HEK293 (cell line): Measurements from ENCODE around the gene SLC18A3.

Experiments used
- CTCF ChIA-PET: fragments of 350-600 bp; formaldehyde crosslinking; extraction: SDS; loops from one replicate; lab custom pipeline; 2021; ENCODE audit warnings: antibody characterized with exemption; lab: Yijun Ruan, JAX
- POLR2A ChIA-PET: fragments of 300-600 bp; formaldehyde crosslinking; extraction: SDS; loops from one replicate; lab custom pipeline; 2020; ENCODE audit warnings: antibody characterized with exemption, inconsistent platforms; lab: Yijun Ruan, JAX
- H3K27ac ChIP-seq: fragments of 200-500 bp; sonication (Bioruptor generic); 2 replicates; pipeline ENCODE4 v1.5.1; 2014; ENCODE audit warnings: low read depth, low read length, control low read depth, inconsistent platforms; ENCODE audit errors: extremely low read depth
- H3K36me3 ChIP-seq, 2 experiments: fragments of 200-500 bp in 1 of 2; sonication (Bioruptor generic) in 1 of 2; 1 replicate in 1 of 2; 2 replicates in 1 of 2; pipeline ENCODE4 v1.5.1; 2014 to 2017; ENCODE audit warnings: inconsistent platforms in 2 of 2, low read length in 2 of 2; ENCODE audit not compliant: control insufficient read depth in 2 of 2, insufficient read depth in 1 of 2
- H3K4me1 ChIP-seq: fragments of 200-500 bp; sonication (Bioruptor generic); 2 replicates; pipeline ENCODE4 v1.5.1; 2014; ENCODE audit warnings: mild to moderate bottlenecking, low read length, inconsistent platforms; ENCODE audit not compliant: control insufficient read depth, insufficient read depth
- H3K4me3 ChIP-seq: 2 replicates; pipeline ENCODE4 v1.5.1; 2011; ENCODE audit warnings: low read depth, mild to moderate bottlenecking, control low read depth, low read length, moderate library complexity
- H3K9me3 ChIP-seq: fragments of 200-500 bp; sonication (Bioruptor generic); 2 replicates; pipeline ENCODE4 v1.5.1; 2014; ENCODE audit warnings: low read depth, low read length, inconsistent platforms; ENCODE audit not compliant: control insufficient read depth, insufficient read depth
- EGR2 ChIP-seq: fragments of 450-650 bp; formaldehyde crosslinking; IDR thresholded peaks from 2 replicates; pipeline ENCODE4 v1.5.1; 2016; ENCODE audit warnings: low read depth, missing biosample characterization, missing genetic modification characterization
- HOXD13 ChIP-seq: sonication (generic); formaldehyde crosslinking; IDR thresholded peaks from 2 replicates; pipeline ENCODE4 v1.8.0; 2022; ENCODE audit warnings: missing genetic modification reagents, borderline replicate concordance
- PBX3 ChIP-seq: sonication (generic); formaldehyde crosslinking; IDR thresholded peaks from 2 replicates; pipeline ENCODE4 v1.8.1; 2022; ENCODE audit warnings: mild to moderate bottlenecking, moderate library complexity, missing genetic modification reagents
- SCRT2 ChIP-seq: fragments of 450-650 bp; formaldehyde crosslinking; IDR thresholded peaks from 2 replicates; pipeline ENCODE4 v1.5.1; 2016; ENCODE audit warnings: missing biosample characterization, missing genetic modification characterization
- YY1 ChIP-seq: fragments of 450-650 bp; formaldehyde crosslinking; IDR thresholded peaks from 2 replicates; pipeline ENCODE4 v1.5.1; 2018; ENCODE audit warnings: missing biosample characterization, missing genetic modification characterization
- ZNF132 ChIP-seq: fragments of 450-650 bp; formaldehyde crosslinking; IDR thresholded peaks from 2 replicates; pipeline ENCODE4 v1.5.1; 2017; ENCODE audit warnings: missing biosample characterization, missing genetic modification characterization, borderline replicate concordance
- ZNF133 ChIP-seq: fragments of 450-650 bp; formaldehyde crosslinking; IDR thresholded peaks from 2 replicates; pipeline ENCODE4 v1.5.1; 2016; ENCODE audit warnings: missing biosample characterization, missing genetic modification characterization
- ZNF138 ChIP-seq: fragments of 450-650 bp; formaldehyde crosslinking; IDR thresholded peaks from 2 replicates; pipeline ENCODE4 v1.5.1; 2016; ENCODE audit warnings: missing biosample characterization, missing genetic modification characterization, borderline replicate concordance
- ZNF148 ChIP-seq: fragments of 450-650 bp; formaldehyde crosslinking; IDR thresholded peaks from 2 replicates; pipeline ENCODE4 v1.5.0; 2017; ENCODE audit warnings: missing biosample characterization, missing genetic modification characterization, borderline replicate concordance
- ZNF175 ChIP-seq: fragments of 450-650 bp; formaldehyde crosslinking; IDR thresholded peaks from 2 replicates; pipeline ENCODE4 v1.5.1; 2016; ENCODE audit warnings: missing biosample characterization, missing genetic modification characterization
- ZNF214 ChIP-seq: fragments of 450-650 bp; formaldehyde crosslinking; IDR thresholded peaks from 2 replicates; pipeline ENCODE4 v1.5.1; 2017; ENCODE audit warnings: missing biosample characterization, mild to moderate bottlenecking, missing genetic modification characterization, borderline replicate concordance
- ZNF221 ChIP-seq: fragments of 450-650 bp; formaldehyde crosslinking; IDR thresholded peaks from 2 replicates; pipeline ENCODE4 v1.5.1; 2017; ENCODE audit warnings: missing biosample characterization, missing genetic modification characterization, borderline replicate concordance
- ZNF324 ChIP-seq: fragments of 450-650 bp; formaldehyde crosslinking; IDR thresholded peaks from 2 replicates; pipeline ENCODE4 v1.5.1; 2016; ENCODE audit warnings: missing biosample characterization, missing genetic modification characterization
- ZNF354C ChIP-seq: fragments of 450-650 bp; formaldehyde crosslinking; IDR thresholded peaks from 2 replicates; pipeline ENCODE4 v1.5.1; 2016; ENCODE audit warnings: missing biosample characterization, missing genetic modification characterization, low read depth, borderline replicate concordance
- ZNF510 ChIP-seq: fragments of 450-650 bp; formaldehyde crosslinking; IDR thresholded peaks from 2 replicates; pipeline ENCODE4 v1.5.1; 2018; ENCODE audit warnings: mild to moderate bottlenecking, missing genetic modification characterization, missing biosample characterization; ENCODE audit not compliant: insufficient replicate concordance
- ZNF529 ChIP-seq: fragments of 450-650 bp; formaldehyde crosslinking; IDR thresholded peaks from 2 replicates; pipeline ENCODE4 v1.5.1; 2017; ENCODE audit warnings: missing genetic modification characterization, missing biosample characterization; ENCODE audit not compliant: insufficient replicate concordance
- ZNF530 ChIP-seq: fragments of 450-650 bp; formaldehyde crosslinking; IDR thresholded peaks from 2 replicates; pipeline ENCODE4 v1.5.1; 2016; ENCODE audit warnings: low read depth, missing biosample characterization, missing genetic modification characterization
- ZNF704 ChIP-seq: fragments of 450-650 bp; formaldehyde crosslinking; IDR thresholded peaks from 2 replicates; pipeline ENCODE4 v1.5.1; 2016; ENCODE audit warnings: missing biosample characterization, missing genetic modification characterization
- ZNF768 ChIP-seq: fragments of 450-650 bp; formaldehyde crosslinking; IDR thresholded peaks from 2 replicates; pipeline ENCODE4 v1.5.1; 2018; ENCODE audit warnings: missing biosample characterization, mild to moderate bottlenecking, missing genetic modification characterization
- ZNF776 ChIP-seq: fragments of 450-650 bp; formaldehyde crosslinking; IDR thresholded peaks from 2 replicates; pipeline ENCODE4 v1.5.0; 2017; ENCODE audit warnings: missing biosample characterization, missing genetic modification characterization, borderline replicate concordance
- ZNF777 ChIP-seq: fragments of 450-650 bp; formaldehyde crosslinking; IDR thresholded peaks from 2 replicates; pipeline ENCODE4 v1.5.1; 2017; ENCODE audit warnings: missing biosample characterization, missing genetic modification characterization, borderline replicate concordance
- ZXDB ChIP-seq: fragments of 450-650 bp; formaldehyde crosslinking; IDR thresholded peaks from 2 replicates; pipeline ENCODE4 v1.5.1; 2016; ENCODE audit warnings: missing biosample characterization, missing genetic modification characterization
- TF ChIP-seq, protein P1 (sequence below): fragments of 450-650 bp; formaldehyde crosslinking; IDR thresholded peaks from 2 replicates; pipeline ENCODE4 v1.5.1; 2016; ENCODE audit warnings: missing biosample characterization, missing genetic modification characterization

Gene SLC18A3

GRCh38 chr10:49579621-49580020 is 30.5 kb upstream of the SLC18A3 start (continued):
- TF ChIP-seq ZNF704 (tag by site-specific recombination) (no peak), ZNF175 (tag by site-specific recombination) (no peak), PBX3 (CRISPR knock-in tag) (no peak), ZXDB (tag by site-specific recombination) (no peak), ZNF324 (tag by site-specific recombination) (no peak), ZNF529 (no peak), ZNF510 (no peak)
- TF ChIP-seq, protein P1, sequence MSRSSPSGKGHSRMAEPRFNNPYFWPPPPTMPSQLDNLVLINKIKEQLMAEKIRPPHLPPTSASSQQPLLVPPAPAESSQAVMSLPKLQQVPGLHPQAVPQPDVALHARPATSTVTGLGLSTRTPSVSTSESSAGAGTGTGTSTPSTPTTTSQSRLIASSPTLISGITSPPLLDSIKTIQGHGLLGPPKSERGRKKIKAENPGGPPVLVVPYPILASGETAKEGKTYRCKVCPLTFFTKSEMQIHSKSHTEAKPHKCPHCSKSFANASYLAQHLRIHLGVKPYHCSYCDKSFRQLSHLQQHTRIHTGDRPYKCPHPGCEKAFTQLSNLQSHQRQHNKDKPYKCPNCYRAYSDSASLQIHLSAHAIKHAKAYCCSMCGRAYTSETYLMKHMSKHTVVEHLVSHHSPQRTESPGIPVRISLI (tag by site-specific recombination) = no peak

GRCh38 chr10:49585387-49585786 is 24.7 kb upstream of the SLC18A3 start:
- Histone ChIP-seq H3K36me3 (no peaks in the 10 kb centered on the region), H3K4me1 (no peaks in the 10 kb centered on the region), H3K9me3 (no peaks in the 10 kb centered on the region), H3K27ac (no peak overlapping the region), H3K4me3 (no peak overlapping the region)
- TF ChIP-seq SCRT2 (tag by site-specific recombination) (peak; percentile 32; the same call in 1 of the 2 replicates), HOXD13 (CRISPR knock-in tag) (no peak)
- POLR2A ChIA-PET = no interaction called here
- CTCF ChIA-PET = interaction anchor here (1.9 kb wide), 1 partner anchor 8 kb away, joined by 8 read pairs; no protein-coding TSS in a partner anchor

DNA sequence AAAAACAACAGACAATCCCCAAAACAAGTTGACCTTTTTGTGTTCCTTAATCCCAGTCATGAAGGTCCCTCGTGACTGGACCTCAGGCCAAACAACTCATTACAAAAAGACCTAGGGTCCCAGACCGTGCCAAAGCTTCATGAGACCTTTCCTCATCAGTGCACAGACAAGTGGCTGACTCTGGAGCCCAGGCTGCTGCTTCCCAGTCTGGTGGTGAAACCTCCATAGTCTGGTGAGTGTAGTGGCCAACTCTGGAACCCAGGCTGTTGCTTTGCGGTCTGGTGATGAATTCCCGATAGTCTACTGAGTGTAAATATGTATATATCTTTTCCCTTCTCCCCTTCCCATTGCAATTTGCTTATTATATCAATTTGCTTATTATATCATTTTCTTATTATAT is 22.1 kb upstream of the SLC18A3 start:
- no peak for TF ChIP-seq ZNF530 (tag by site-specific recombination)
- no peak for TF ChIP-seq ZNF148 (tag by site-specific recombination)
- TF ChIP-seq YY1 (tag by site-specific recombination) = no peak
- TF ChIP-seq ZNF777 (tag by site-specific recombination) = no peak
- TF ChIP-seq ZNF214 (tag by site-specific recombination) = no peak
- no peak for TF ChIP-seq EGR2
- TF ChIP-seq ZNF132 (tag by site-specific recombination) = no peak
- TF ChIP-seq ZNF221 (tag by site-specific recombination) = no peak
- no peak for TF ChIP-seq ZNF354C (tag by site-specific recombination)
- no peak for TF ChIP-seq ZNF768
- TF ChIP-seq ZNF133 (tag by site-specific recombination) = no peak
- no peak for TF ChIP-seq ZNF776 (tag by site-specific recombination)
- TF ChIP-seq ZNF138 = no peak
- TF ChIP-seq, all 188 proteins: peak for 0
- CTCF ChIA-PET = no interaction called here
- POLR2A ChIA-PET = no interaction called here

More for the DNA sequence above, 22.1 kb upstream of the SLC18A3 start:
- H3K36me3 ChIP-seq = no peaks in the 10 kb centered on the region
- no peak overlapping the region for H3K27ac ChIP-seq
- no peaks in the 10 kb centered on the region for H3K4me1 ChIP-seq
- H3K4me3 ChIP-seq = no peak overlapping the region
- H3K9me3 ChIP-seq = no peaks in the 10 kb centered on the region
